Smooth muscle cell (in vitro differentiated cells): Measurements from ENCODE around the gene ZFY. TPM values are rescaled to one million over a fixed set of nuclear protein-coding genes. Genes with fewer than 3 reads are reported as not detected.

Source experiments
- DNase-seq: peaks from one replicate; lab custom pipeline; 2025; ENCODE audit not compliant: unreplicated experiment; lab: John Stamatoyannopoulos, UW
- H2AFZ ChIP-seq: fragments of 200-600 bp; sonication (generic); 2 replicates; pipeline ENCODE4 v1.6.0; 2016; ENCODE audit warnings: antibody characterized with exemption, low read depth, mild to moderate bottlenecking
- H3F3A ChIP-seq: fragments of 200-600 bp; sonication (generic); 2 replicates; pipeline ENCODE4 v1.6.0; 2017; ENCODE audit warnings: antibody characterized with exemption, low read depth
- H3K27ac ChIP-seq: fragments of 200-600 bp; sonication (generic); 2 replicates; pipeline ENCODE4 v1.5.1; 2016; ENCODE audit warnings: low read depth, mild to moderate bottlenecking
- H3K27me3 ChIP-seq: fragments of 200-600 bp; sonication (generic); 2 replicates; pipeline ENCODE4 v1.6.1; 2016; ENCODE audit warnings: low read depth, mild to moderate bottlenecking
- H3K36me3 ChIP-seq: fragments of 200-600 bp; sonication (generic); 2 replicates; pipeline ENCODE4 v1.5.1; 2016; ENCODE audit warnings: low read depth
- H3K4me1 ChIP-seq: fragments of 200-600 bp; sonication (generic); 2 replicates; pipeline ENCODE4 v1.5.1; 2016; ENCODE audit warnings: low read depth
- H3K4me2 ChIP-seq: fragments of 200-600 bp; sonication (generic); 2 replicates; pipeline ENCODE4 v1.6.0; 2016; ENCODE audit warnings: mild to moderate bottlenecking
- H3K4me3 ChIP-seq: fragments of 200-600 bp; sonication (generic); 2 replicates; pipeline ENCODE4 v1.5.1; 2016; ENCODE audit warnings: mild to moderate bottlenecking
- H3K79me2 ChIP-seq: fragments of 200-600 bp; sonication (generic); 2 replicates; pipeline ENCODE4 v1.6.0; 2016; ENCODE audit warnings: low read depth, mild to moderate bottlenecking
- H3K9ac ChIP-seq: fragments of 200-600 bp; sonication (generic); 2 replicates; pipeline ENCODE4 v1.6.0; 2016; ENCODE audit warnings: low read depth
- H3K9me3 ChIP-seq: fragments of 200-600 bp; sonication (generic); replicated peaks from 2 replicates; pipeline ENCODE4 v1.5.1; 2016; ENCODE audit warnings: low read depth
- H4K20me1 ChIP-seq: fragments of 200-600 bp; sonication (generic); 2 replicates; pipeline ENCODE4 v1.6.0; 2016; ENCODE audit warnings: low read depth
- WGBS: methylation state at CpG from one replicate; pipeline ENCODE4 v1.1.7; 2016; ENCODE audit warnings: low lambda C conversion rate; 5-methylcytosine and 5-hydroxymethylcytosine counted together
- polyA plus RNA-seq: library from polyadenylated mRNA; unstranded; fragments of >200 nt; fragmentation: Nextera tagmentation; extraction: Ambion mirVana; gene quantifications from 2 replicates; pipeline ENCODE4 v1.2.1, GENCODE V29; 2016
- total RNA-seq: library from RNA; depleted of rRNA; stranded (reverse); fragments of >200 nt; gene quantifications from 2 replicates; pipeline ENCODE4 v1.2.3, GENCODE V29; 2014
- TF ChIP-seq, protein P1 (sequence below): fragments of 200-600 bp; sonication (generic); IDR thresholded peaks from 2 replicates; pipeline ENCODE4 v1.5.1; 2017; ENCODE audit warnings: borderline replicate concordance, mild to moderate bottlenecking, antibody characterized with exemption; ENCODE audit not compliant: insufficient read depth, poor library complexity, severe bottlenecking

The ZFY gene
- total and polyA plus RNA-seq, 2 experiments from 2014 or later, result not detected

- Histone ChIP-seq H2AFZ (no peak overlapping the region), H3K27ac (no peak overlapping the region), H3K79me2 (no peaks in the 10 kb centered on the region), H3K27me3 (no peaks in the 10 kb centered on the region), H3K4me1 (no peaks in the 10 kb centered on the region), H3K9me3 (no peaks in the 10 kb centered on the region), H3F3A (no peaks in the 10 kb centered on the region), H3K9ac (no peak overlapping the region), H3K4me2 (no peak overlapping the region), H3K4me3 (no peak overlapping the region), H3K36me3 (no peaks in the 10 kb centered on the region), H4K20me1 (no peaks in the 10 kb centered on the region)
- DNase-seq, result no peak
- TF ChIP-seq, protein P1, sequence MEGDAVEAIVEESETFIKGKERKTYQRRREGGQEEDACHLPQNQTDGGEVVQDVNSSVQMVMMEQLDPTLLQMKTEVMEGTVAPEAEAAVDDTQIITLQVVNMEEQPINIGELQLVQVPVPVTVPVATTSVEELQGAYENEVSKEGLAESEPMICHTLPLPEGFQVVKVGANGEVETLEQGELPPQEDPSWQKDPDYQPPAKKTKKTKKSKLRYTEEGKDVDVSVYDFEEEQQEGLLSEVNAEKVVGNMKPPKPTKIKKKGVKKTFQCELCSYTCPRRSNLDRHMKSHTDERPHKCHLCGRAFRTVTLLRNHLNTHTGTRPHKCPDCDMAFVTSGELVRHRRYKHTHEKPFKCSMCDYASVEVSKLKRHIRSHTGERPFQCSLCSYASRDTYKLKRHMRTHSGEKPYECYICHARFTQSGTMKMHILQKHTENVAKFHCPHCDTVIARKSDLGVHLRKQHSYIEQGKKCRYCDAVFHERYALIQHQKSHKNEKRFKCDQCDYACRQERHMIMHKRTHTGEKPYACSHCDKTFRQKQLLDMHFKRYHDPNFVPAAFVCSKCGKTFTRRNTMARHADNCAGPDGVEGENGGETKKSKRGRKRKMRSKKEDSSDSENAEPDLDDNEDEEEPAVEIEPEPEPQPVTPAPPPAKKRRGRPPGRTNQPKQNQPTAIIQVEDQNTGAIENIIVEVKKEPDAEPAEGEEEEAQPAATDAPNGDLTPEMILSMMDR, result no peak
Observed at GRCh38 chrY:3007967-3008366, 72.8 kb downstream of the ZFY start.

DNA sequence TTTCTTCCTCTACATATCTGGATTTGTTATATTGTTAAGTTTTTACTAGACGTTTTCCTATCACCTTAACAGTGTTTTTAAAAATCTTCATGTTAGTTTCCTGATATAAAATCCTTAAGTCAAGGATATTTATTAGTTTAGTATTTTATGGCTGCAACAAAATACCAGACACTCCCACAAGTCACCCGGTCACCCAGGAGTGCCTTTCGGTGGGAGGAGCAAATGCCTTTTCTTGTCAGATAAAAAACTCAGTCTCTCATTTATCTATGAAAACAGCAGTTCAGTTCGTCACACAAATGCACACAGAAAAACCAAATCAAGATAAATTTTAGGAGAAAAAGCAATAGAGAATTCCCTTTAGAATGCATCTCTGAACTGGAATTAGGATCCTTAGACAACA is 77.0 kb downstream of the ZFY start:
- Histone ChIP-seq H4K20me1 (no peaks in the 10 kb centered on the region), H2AFZ (no peak overlapping the region), H3K36me3 (no peaks in the 10 kb centered on the region), H3K9ac (no peak overlapping the region), H3K79me2 (no peaks in the 10 kb centered on the region), H3K4me1 (no peaks in the 10 kb centered on the region), H3K27me3 (no peaks in the 10 kb centered on the region), H3K4me3 (no peak overlapping the region), H3K4me2 (no peak overlapping the region), H3K27ac (no peak overlapping the region), H3F3A (no peaks in the 10 kb centered on the region), H3K9me3 (no peaks in the 10 kb centered on the region)
- WGBS, result no CpG with 5 or more reads among the region's 4 CpGs
- TF ChIP-seq, protein P1, result no peak
- DNase-seq, result no peak

GRCh38 chrY:3016594-3016993 is 81.4 kb downstream of the ZFY start:
- TF ChIP-seq, protein P1, result no peak
- Histone ChIP-seq H3K36me3 (no peaks in the 10 kb centered on the region), H3K79me2 (no peaks in the 10 kb centered on the region), H3K9me3 (no peaks in the 10 kb centered on the region), H3K4me1 (no peaks in the 10 kb centered on the region), H3K4me3 (no peak overlapping the region), H2AFZ (no peak overlapping the region), H3K27me3 (no peaks in the 10 kb centered on the region), H3K9ac (no peak overlapping the region), H3F3A (no peaks in the 10 kb centered on the region), H3K4me2 (no peak overlapping the region), H4K20me1 (no peaks in the 10 kb centered on the region), H3K27ac (no peak overlapping the region)
- WGBS, result no CpG with 5 or more reads among the region's 1 CpG
- no peak for DNase-seq

GRCh38 chrY:3018546-3018945 is 83.4 kb downstream of the ZFY start:
- WGBS, result no CpG with 5 or more reads among the region's 1 CpG
- no peaks in the 10 kb centered on the region for H3F3A ChIP-seq
- H3K27ac ChIP-seq, result no peak overlapping the region
- no peaks in the 10 kb centered on the region for H3K79me2 ChIP-seq
- no peaks in the 10 kb centered on the region for H3K36me3 ChIP-seq
- H4K20me1 ChIP-seq, result no peaks in the 10 kb centered on the region
- H3K27me3 ChIP-seq, result no peaks in the 10 kb centered on the region
- H3K4me3 ChIP-seq, result no peak overlapping the region
- no peak overlapping the region for H3K9ac ChIP-seq
- H3K4me1 ChIP-seq, result no peaks in the 10 kb centered on the region
- no peaks in the 10 kb centered on the region for H3K9me3 ChIP-seq
- DNase-seq, result no peak
- H3K4me2 ChIP-seq, result no peak overlapping the region
- H2AFZ ChIP-seq, result no peak overlapping the region
- TF ChIP-seq, protein P1, result no peak
